ENCODE measurements around the gene SVOPL. TPM values are rescaled to one million over a fixed set of nuclear protein-coding genes. Genes with fewer than 3 reads are reported as not detected.

Gene SVOPL
- total RNA-seq, 2 donors from 2014 or later, result 0.58 to 0.62 TPM

DNA sequence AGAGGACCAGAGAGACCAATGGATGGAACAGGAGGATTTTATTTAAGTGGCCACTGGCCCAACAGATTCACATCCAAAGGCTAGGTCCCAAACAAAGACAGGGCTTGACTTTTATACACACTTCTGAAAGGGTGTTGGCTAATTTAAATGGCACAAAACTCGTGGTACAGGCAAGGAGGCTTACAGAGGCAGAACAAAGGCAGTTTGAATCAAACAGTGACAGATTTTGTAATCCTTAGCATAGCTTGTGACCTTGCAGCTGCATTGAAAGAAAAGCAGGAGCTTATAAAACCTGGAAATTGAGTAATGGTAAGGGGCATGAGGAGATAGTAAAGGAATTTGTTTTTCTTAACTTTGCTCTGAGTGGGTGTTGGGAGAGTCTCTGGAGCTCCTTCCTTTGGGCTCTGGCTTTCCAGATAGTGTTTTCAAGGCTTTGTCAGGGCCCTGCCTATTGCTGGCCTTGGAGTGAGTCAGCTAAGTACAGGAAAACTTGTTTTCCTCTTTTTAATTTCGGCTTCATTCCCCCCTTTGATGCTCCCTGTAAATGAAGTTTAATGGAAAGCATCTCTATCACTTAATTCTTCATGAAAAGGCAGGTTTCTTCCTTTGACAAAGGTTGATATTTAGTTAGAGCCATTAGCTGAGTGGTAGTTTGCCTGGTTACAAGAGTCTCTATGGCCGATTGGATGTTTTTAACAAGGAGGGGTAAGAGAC, 144.2 kb downstream of the SVOPL start:
- no peak overlapping the region for H3K27ac ChIP-seq
- H3K4me3 ChIP-seq, result no peak overlapping the region
- H3K9me3 ChIP-seq, result no peaks in the 10 kb centered on the region
- DNase-seq, result no peak
- intact Hi-C loops (cut with DNase I), result no loop called here
- TF ChIP-seq, protein P1, sequence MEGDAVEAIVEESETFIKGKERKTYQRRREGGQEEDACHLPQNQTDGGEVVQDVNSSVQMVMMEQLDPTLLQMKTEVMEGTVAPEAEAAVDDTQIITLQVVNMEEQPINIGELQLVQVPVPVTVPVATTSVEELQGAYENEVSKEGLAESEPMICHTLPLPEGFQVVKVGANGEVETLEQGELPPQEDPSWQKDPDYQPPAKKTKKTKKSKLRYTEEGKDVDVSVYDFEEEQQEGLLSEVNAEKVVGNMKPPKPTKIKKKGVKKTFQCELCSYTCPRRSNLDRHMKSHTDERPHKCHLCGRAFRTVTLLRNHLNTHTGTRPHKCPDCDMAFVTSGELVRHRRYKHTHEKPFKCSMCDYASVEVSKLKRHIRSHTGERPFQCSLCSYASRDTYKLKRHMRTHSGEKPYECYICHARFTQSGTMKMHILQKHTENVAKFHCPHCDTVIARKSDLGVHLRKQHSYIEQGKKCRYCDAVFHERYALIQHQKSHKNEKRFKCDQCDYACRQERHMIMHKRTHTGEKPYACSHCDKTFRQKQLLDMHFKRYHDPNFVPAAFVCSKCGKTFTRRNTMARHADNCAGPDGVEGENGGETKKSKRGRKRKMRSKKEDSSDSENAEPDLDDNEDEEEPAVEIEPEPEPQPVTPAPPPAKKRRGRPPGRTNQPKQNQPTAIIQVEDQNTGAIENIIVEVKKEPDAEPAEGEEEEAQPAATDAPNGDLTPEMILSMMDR (IDR thresholded peaks at IDR 0.05), result no peak
- H3K9ac ChIP-seq (ENCODE audit: low read depth in 2 of 2, low read length in 2 of 2), result no peak overlapping the region
- H3K36me3 ChIP-seq, result peaks cover 34% of the 10 kb centered on the region
- H3K27me3 ChIP-seq, result no peaks in the 10 kb centered on the region
- no peaks in the 10 kb centered on the region for H3K4me1 ChIP-seq

- Histone ChIP-seq H3K36me3 (peaks cover 35% of the 10 kb centered on the region), H3K4me1 (no peaks in the 10 kb centered on the region), H3K9me3 (no peaks in the 10 kb centered on the region), H3K27me3 (no peaks in the 10 kb centered on the region), H3K4me3 (no peak overlapping the region), H3K27ac (no peak overlapping the region), H3K9ac (ENCODE audit: low read depth in 2 of 2, low read length in 2 of 2) (no peak overlapping the region)
- TF ChIP-seq, protein P1 (IDR thresholded peaks at IDR 0.05), result no peak
- intact Hi-C loops (cut with DNase I), result no loop called here
- DNase-seq, result no peak
Measured at GRCh38 chr7:138555684-138556083, 145.5 kb downstream of the SVOPL start.

DNA sequence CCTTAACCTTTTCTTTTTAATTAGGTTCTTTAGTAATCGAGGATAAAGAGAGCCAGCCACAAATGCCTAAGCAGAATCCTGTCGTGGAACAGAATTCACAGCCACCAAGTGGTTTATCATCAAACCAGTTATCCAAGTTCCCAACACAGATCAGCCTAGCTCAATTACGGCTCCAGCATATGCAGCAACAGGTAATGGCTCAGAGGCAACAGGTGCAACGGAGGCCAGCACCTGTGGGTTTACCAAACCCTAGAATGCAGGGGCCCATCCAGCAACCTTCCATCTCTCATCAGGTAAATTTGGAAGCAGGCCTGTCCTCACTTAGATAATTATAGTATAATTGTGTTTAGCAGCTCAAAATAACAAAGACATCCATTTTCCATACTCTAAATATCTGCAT, 146.5 kb downstream of the SVOPL start:
- DNase-seq, result no peak
- no peak overlapping the region for H3K9ac ChIP-seq (ENCODE audit: low read depth in 2 of 2, low read length in 2 of 2)
- H3K27me3 ChIP-seq, result no peaks in the 10 kb centered on the region
- H3K4me3 ChIP-seq, result no peak overlapping the region
- no peak overlapping the region for H3K27ac ChIP-seq
- peaks cover 35% of the 10 kb centered on the region for H3K36me3 ChIP-seq
- intact Hi-C loops (cut with DNase I), result no loop called here
- H3K9me3 ChIP-seq, result no peaks in the 10 kb centered on the region
- no peaks in the 10 kb centered on the region for H3K4me1 ChIP-seq
- TF ChIP-seq, protein P1 (IDR thresholded peaks at IDR 0.05), result no peak

GRCh38 chr7:138553805-138554204, 147.4 kb downstream of the SVOPL start:
- no peaks in the 10 kb centered on the region for H3K9me3 ChIP-seq
- no peak overlapping the region for H3K4me3 ChIP-seq
- H3K27me3 ChIP-seq, result no peaks in the 10 kb centered on the region
- H3K27ac ChIP-seq, result no peak overlapping the region
- no peaks in the 10 kb centered on the region for H3K4me1 ChIP-seq
- H3K9ac ChIP-seq (ENCODE audit: low read depth in 2 of 2, low read length in 2 of 2), result no peak overlapping the region
- no peak for DNase-seq
- peaks cover 32% of the 10 kb centered on the region for H3K36me3 ChIP-seq
- TF ChIP-seq, protein P1 (IDR thresholded peaks at IDR 0.05), result no peak
- intact Hi-C loops (cut with DNase I), result no loop called here

DNA sequence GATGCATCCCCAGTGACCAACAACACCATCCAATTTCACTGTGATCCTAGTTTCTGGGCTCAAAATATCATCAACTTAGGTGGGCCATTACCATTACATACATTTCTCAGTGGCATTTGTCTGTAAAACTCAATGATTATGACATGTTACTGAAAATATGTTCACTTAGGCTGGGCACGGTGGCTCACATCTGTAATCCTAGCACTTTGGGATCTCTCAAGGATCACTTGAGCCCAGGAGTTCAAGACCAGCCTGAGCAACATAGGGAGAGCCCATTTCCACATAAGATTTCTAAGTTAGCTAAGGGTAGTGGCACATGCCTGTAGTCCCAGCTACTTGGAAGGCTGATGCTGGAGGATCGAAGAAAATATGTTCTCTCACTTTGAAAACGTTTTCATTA, 150.1 kb downstream of the SVOPL start:
- H3K9me3 ChIP-seq, result no peaks in the 10 kb centered on the region
- TF ChIP-seq, protein P1 (IDR thresholded peaks at IDR 0.05), result no peak

More for the DNA sequence above, 150.1 kb downstream of the SVOPL start:
- intact Hi-C loops (cut with DNase I), result no loop called here
- H3K27ac ChIP-seq, result no peak overlapping the region
- H3K4me1 ChIP-seq, result no peaks in the 10 kb centered on the region
- peaks cover 14% of the 10 kb centered on the region for H3K36me3 ChIP-seq
- H3K9ac ChIP-seq (ENCODE audit: low read depth in 2 of 2, low read length in 2 of 2), result no peak overlapping the region
- no peaks in the 10 kb centered on the region for H3K27me3 ChIP-seq
- no peak overlapping the region for H3K4me3 ChIP-seq
- DNase-seq, result no peak

Data from colonic mucosa (tissue), 4 donors.